CD4-positive, alpha-beta T cell treated with Interleukin-15 for 4 hours (primary cell): Measurements from ENCODE around the gene SIGLEC11.

Source experiments
- DNase-seq: peaks from one replicate; pipeline ENCODE4 v3.0.0-alpha.2; 2020; ENCODE audit warnings: low spot score

Gene SIGLEC11

DNA sequence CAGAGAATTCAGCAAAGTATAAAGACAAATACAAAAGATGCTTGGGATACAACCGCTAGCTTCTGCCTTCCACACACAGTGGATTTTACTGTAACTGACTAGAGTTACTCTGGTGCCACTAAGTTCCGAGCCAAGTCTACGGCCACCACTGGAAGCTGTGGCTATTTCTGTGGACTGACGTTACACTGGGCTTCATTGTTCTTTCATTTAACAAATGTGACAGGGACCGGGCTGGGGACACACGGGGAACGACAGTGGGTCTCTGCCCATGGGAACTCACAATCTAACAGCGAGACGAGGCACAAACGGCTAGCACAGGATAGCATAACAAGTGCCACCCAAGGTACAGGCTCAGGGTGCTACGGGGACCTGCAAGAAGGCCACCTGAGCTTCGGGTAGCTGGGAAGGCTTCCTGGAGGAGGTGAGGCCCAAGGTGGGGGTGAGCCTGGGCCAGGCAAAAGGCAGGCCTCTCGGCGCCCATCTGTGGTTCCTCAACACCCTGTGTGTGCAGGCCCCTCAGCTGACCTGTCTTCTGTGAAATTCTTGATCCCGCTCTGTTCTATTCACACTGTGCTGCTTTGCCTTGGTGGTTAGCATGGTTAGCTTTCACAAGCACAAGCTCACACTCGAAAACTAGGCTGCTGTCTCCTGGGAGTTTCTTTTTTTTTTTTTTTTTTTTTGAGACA is 54.0 kb downstream of the SIGLEC11 start:
- DNase-seq, result no peak

DNA sequence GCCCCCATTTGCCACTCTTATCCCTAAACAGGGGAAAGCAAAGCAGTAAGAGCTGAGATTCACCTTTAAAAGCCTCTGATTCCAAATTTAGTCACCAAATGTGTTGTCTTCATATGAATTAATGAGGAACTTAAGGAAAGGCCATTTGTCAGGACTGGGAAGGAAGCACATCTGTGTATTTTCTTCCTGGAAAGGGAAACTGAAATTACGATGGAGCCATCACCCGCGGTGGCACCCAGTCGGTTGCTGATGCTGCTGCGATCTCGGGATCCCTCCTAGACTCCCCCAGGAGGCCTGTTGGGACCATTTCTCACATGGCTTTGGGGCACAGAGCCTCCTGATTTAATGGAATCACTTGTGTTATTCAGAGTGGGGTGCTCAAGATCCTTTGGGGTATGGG is 56.8 kb downstream of the SIGLEC11 start:
- DNase-seq, result no peak
